LHCN-M2 (cell line): ENCODE measurements around the gene HERC4. TPM values are rescaled to one million over a fixed set of nuclear protein-coding genes. Genes with fewer than 3 reads are reported as not detected.
"Not testable (repeated sequence)": the region's sequence is repeated elsewhere in the genome, so short reads cannot be mapped to it uniquely, and the experiment has no call there.

Experiments used
- DNase-seq: peaks from one replicate; pipeline ENCODE4 v3.0.0-alpha.2; 2012; ENCODE audit warnings: low read depth
- total RNA-seq: library from RNA; depleted of rRNA; stranded (reverse); fragments of >200 nt; gene quantifications from 2 replicates; pipeline ENCODE4 v1.2.3, GENCODE V29; 2014

HERC4 gene
- total RNA-seq, 1 experiment from 2014 or later = 82.8 TPM

DNA sequence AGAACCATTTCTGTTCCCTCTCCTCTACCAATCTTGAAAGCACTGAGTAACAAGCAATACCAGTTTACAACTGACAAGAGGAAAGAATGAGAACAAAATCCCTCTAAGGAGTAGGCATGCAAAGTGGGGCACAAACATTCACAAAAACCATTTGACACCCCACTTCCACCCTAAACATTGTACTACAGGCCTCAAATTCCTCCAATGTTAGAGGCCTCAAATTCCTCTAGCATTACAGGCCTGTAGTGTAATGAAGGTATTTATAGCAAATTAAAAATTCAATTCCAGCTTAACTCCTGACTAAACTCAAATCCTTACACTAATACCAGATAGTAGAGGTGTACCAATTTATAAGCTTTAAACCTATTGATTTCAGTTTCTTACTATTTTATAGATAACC, 105.2 kb downstream of the HERC4 start:
- DNase-seq = no peak

DNA sequence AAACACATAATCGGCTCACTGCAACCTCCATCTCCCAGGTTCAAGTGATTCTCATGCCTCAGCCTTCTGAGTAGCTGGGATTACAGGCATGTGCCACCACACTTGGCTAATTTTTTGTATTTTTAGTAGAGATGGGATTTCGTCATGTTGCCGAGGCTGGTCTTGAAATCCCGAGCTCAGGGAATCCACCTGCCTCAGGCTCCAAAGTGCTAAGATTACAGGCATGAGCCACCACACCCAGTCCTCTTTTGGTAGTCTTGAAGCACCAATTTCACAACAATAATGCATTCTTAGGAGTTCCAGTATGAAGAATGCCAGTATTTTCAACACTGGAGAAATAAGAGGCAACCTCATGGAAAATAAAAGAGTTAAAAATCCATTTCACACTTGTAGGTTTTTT, 109.0 kb downstream of the HERC4 start:
- DNase-seq = not testable (repeated sequence)

DNA sequence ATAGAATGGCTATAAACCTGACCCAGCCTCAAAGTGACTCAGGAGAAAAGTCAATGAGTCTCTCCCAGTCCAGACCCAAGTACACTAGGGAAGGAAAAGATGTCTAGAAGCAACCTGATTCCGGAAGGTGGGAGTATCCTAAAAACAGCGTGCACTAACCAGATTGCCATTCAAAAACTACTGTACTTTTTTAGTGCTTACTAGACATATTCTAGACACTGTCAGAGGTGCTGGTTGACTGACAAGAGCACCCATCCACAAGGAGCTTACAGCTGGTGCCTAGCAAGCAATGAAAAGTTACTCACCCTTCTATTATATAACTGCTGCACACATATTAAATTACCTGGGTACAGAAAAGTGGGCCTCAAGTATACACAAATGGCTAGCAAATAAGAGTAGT, 109.6 kb downstream of the HERC4 start:
- no peak for DNase-seq

DNA sequence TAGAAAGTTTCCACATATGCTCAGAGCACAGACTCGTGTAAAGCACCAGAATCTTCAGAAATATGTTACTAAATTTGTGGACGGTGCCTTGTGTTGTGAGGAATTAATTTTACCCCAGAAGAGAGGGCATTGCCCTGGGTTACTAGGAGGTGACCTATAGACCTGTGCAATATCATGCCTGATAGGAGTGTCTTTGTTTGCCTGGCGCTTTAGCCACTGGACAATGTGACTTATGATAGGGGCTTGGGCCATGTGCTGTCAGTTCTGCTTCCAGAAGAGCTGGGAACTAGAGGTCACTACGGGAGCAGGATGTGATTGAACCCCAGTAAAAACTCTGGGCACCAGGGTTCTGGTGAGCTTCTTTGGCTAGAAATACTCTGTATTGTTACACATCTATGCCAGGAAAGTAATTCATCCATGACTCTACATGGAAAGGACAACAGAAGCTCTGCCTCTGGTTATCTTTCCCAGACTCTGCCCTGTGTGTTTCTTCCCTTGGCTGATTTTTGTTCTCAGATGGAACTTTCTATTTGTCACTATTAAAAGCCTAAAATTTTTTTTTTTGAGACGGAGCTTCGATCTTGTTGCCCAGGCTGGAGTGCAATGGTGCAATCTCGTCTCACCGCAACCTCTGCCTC, 115.1 kb downstream of the HERC4 start:
- DNase-seq = no peak

DNA sequence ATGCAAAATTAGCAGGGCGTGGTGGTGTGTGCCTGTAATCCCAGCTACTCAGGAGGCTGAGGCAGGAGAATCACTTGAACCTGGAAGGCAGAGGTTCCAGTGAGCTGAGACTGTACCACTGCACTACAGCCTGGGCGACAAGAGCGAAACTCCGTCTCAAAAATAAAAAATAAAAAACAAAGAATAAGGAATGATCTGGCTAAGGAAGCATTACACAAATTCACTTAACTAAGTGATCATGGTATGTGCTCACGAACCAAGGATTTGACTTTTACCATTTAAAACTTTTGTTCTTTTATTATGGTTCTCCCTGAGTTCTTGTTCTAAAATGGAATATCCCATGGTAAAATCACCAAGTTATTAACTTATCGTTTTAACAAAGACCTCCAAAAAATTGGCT, 119.5 kb downstream of the HERC4 start:
- DNase-seq = no peak

DNA sequence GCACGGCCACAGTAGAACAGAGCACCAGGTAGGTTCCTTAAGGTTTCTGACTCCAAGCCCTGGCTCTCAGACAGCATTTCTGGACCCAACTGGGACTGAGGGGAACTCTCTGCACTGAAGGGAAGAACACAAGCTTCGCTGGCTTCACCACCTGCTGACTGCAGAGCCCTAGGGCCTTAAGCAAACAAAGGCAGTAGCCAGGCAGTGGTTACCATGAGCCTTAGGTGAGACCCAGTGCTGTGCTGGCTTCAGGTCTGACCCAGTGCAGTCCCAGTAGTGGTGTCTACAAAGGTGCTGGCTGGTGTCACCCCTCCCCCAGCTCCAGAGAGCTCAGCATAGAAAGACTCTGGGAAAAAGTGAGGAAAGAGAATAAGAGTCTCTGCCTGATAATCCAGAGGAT, 131.2 kb downstream of the HERC4 start:
- no peak for DNase-seq

DNA sequence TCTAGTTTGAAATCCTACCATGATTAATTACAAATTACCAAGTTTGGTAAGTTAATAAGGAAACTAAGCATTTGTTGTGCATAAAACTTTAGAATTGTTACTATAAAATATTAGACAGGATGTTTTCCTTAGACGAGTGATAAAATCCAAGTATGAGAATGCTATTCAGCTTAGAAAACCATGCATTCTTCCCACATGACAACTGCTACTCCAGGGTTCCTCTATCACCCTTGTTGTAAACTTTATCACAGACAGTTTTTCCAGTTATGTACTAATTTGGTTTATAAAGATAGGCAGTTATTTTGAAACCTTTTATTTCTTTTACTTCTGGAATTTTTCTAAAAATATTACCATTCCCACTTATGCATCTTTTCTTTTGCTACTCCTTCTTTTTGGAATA, 138.7 kb downstream of the HERC4 start:
- no peak for DNase-seq

DNA sequence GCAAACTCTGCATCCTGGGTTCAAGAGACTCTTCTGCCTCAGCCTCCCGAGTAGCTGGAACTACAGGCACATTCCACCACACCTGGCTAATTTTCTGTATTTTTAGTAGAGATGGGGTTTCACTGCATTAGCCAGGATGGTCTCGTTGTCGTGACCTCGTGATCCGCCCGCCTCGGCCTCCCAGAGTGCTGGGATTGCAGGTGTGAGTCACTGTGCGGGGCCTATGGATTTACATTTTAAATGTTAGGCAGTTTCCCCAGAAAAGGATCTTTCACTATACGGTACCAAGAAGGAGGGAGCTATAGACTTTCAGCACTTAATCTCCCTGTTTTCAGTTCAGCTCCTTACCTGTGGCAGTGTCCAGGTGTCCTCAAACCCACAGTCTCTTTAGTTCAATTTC, 139.9 kb downstream of the HERC4 start:
- no peak for DNase-seq

DNA sequence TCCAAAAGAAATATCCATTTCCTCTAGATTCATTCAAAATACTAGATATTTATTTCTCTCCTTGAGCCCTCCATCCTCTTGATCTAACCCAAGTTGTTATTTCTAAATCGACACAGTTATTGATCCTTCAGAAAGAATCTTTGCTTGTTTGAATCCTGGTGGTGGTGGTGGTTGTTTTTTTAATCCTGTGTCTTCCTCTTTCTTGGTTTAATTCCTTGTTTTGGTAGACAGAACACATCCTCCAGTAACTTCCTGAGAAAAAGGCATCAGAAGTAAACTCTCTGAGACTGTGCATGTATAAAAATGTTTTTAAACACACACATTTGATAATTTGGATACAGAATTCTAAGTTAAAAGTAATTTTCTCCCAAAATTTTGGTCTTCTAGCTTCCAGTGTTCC, 140.7 kb downstream of the HERC4 start:
- no peak for DNase-seq

DNA sequence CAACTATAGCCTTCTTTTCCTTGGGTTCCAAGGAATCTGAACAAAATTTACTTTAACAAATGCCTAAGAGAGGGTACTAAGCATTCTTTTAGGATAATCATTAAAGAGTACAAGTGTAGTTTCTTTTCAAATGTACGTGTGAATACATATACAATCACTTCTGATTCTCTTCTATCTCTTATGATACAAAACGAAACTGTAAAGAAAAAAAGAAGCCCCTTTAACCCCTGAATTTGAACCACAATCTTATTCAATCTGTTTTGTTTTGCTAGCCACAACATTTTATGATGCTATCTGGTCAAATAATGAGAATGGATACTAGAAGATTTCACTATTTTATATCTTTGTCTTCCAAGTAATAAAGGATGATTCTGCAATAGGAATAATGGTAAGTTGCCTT, 141.9 kb downstream of the HERC4 start:
- no peak for DNase-seq

DNA sequence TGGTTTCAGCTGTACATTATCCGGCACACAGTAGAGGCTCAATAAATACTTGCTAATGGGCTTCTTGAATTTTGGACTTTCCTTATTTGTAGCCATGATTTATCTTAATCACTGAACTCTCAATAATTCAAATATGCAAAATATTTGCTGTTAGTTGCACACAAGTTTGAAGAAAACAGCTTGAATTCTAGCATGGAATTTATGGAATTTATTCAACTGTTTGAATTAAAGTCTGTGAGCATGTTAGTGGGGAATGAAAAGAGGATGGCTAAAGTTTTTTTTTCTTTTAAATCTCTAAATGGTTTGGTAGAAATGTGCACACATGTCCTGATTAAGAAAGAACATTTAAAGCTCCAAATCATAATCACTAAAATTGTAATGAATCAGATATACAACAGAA, 148.1 kb downstream of the HERC4 start:
- DNase-seq = no peak

DNA sequence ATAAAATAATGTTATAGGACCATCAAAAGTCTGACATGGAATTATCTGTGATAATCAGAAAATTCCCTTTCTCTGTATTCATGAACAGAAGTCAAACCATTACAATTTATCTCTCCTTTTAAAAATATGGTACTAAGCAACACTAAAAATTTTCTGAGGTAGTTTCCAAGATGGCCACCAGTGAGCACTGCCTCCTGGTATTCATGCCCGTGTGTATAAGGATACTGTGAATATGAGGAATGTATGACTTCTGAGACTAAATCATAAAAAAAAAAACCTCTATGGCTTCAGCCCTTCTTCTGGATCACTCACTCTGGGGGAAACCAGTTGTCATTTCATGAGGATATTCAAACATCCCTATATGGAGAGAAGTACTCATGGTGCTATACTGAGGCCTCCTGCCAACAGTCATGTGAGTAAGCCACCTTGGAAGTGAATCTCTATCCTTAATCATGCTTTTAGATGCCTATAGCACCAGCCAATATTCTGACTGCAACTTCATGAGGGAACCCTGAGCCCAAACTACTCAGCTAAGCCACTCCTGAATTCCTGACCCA, 149.6 kb downstream of the HERC4 start:
- DNase-seq = peak; percentile 41

DNA sequence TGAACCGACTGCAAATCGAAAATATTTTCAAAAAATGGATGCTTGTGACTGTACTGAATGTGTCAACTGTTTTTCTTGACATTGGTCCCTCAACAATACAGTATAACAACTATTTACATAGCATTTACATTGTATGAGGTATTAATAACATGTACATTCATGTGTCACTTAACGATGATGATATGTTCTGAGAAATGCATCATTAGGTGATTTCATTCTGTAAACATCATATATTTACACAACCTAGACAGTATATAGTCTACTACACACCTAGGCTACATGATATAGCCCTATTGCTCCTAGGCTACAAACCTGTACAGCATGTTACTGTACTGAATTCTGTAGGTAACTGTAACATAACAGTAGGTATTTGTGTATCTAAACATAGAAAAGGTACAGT, 150.9 kb downstream of the HERC4 start:
- DNase-seq = no peak

DNA sequence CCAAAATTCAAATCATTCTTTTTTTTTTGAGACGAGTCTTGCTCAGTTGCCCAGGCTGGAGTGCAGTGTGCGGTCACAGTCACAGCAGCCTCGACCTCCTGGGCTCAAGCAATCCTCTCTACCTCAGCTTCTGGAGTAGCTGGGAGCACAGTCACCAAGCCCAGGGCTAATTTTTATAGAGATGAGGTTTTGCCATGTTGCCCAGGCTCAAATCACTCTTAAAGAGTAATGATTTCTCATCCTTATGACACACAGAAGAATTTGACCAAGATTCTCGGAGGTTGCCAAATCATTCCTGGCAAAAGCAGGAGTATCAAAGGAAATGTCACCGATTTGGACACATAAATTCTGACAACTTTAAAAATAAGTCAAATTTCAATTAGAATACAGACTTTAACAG, 151.5 kb downstream of the HERC4 start:
- peak; percentile 32 for DNase-seq

DNA sequence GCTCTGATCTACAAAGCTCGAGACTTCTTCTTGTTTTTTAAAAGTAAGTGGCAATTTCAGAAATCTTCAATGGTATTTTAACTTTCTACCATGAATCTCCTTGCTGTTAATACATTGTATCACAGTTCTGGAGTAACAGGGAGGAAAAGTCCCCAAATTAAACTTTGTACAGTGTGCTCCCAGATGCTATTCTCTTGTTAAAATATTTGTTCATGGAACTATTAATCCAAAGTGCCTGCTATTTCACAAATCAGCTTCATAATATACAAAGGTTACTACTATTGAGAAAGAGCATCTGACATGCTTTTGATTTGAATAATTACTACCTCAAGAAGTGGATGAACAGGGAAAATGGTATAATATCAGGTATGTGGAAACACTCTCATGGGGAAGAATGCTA, 154.0 kb downstream of the HERC4 start:
- no peak for DNase-seq

DNA sequence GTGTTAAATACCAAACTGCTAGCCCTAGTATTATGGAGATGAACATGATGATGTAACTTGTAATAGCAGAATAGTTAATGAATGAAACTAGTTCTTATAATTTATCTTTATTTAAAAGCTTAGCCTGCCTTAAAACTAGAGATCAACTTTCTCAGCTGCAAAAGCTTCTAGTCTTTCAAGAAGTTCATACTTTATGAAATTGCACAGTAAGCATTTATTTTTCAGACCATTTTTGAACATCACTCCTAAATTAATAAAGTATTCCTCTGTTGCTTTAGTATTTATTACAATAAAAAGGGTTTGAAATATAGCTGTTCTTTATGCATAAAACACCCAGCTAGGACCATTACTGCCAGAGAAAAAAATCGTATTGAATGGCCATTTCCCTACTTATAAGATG, 157.4 kb downstream of the HERC4 start:
- no peak for DNase-seq

DNA sequence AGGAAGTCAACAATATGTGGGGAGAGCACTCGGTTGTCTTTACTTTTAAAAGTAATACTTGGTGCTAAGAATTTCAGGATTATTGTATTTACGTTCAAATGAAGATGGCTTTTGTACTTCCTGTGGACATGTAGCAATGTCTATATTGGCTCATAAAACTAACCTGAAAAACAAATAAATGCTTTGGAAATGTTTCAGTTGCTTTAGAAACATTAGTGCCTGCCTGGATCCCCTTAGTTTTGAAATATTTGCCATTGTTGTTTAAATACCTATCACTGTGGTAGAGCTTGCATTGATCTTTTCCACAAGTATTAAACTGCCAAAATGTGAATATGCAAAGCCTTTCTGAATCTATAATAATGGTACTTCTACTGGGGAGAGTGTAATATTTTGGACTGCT, 157.9 kb downstream of the HERC4 start:
- no peak for DNase-seq

DNA sequence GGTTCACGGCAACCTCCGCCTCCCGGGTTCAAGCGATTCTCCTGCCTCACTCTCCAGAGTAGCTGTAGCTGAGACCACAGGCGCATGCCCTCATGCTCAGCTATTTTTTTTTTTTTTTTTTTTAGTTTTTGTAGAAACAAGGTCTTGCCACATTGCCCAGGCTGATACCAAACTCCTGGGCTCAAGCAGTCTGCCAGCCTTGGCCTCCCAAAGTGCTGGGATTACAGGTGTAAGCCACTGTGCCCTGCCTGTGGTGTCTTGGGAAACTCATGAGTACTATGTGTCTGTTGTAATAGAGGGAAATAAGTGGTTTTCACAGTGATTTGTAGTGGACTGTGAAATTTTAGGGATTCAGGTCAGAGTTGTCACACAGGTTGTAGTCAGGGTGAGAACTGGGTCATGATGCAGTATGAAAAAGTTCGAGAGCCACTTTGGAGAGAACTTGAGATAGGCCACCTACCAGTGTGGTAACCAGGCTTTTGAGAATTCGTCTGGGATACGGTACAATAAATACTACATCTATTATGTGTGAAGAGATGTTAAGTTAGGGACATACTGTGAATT, 160.2 kb downstream of the HERC4 start:
- DNase-seq = no peak

DNA sequence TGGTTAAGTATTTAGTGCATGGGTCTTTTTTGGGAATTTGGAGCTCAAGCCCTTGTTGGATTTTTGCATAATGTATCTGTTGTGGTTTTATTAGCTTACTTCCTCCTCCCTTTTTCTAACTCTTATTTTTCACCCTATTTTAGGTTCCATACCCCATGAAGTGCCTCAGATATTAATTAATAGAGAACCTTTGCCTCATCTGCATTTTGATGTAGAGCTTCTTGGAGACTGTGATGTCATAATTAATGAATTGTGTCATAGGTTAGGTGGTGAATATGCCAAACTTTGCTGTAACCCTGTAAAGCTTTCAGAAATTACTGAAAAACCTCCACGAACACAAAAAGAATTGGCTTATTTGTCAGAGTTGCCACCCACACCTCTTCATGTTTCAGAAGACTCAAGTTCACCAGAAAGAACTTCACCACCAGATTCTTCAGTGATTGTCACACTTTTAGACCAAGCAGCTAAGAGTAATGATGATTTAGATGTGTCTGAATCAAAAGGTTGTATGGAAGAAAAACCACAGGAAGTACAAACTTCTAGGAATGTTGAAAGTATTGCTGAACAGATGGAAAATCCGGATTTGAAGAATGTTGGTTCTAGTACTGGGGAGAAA, 162.6 kb downstream of the HERC4 start:
- DNase-seq = peak; percentile 48

DNA sequence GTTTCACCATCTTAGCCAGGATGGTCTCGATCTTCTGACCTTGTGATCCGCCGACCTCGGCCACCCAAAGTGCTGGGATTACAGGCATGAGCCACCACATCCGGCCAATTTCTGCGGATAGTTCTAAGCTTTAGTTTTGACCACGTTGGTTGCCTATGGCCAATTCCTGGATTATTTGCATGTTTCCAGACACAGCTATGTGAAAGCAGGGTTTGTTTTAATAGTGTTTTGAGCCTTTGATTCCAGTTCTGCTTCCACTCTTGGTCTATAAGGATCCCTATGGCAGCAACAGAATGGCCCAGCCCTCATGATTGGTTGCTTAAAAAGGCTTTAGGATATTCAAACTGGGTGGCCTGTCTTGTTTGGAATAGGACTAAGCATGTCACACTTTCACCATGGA, 171.5 kb downstream of the HERC4 start:
- DNase-seq = no peak

DNA sequence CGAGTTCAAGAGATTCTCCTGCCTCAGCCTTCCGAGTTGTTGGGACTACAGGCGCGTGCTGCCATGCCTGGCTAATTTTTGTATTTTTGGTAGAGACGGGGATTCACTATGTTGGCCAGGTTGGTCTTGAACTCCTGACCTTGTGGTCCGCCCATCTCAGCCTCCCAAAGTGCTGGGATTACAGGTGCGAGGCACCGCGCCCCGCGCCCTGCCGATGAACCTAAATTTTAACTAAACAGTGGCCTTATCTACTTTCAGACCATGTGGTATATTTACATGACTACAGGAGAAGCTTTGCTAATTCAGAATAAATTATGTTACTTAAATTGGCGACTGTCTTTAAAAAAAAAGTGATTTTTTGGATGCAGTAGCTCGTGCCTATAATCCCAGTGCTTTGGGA, 181.4 kb downstream of the HERC4 start:
- no peak for DNase-seq

DNA sequence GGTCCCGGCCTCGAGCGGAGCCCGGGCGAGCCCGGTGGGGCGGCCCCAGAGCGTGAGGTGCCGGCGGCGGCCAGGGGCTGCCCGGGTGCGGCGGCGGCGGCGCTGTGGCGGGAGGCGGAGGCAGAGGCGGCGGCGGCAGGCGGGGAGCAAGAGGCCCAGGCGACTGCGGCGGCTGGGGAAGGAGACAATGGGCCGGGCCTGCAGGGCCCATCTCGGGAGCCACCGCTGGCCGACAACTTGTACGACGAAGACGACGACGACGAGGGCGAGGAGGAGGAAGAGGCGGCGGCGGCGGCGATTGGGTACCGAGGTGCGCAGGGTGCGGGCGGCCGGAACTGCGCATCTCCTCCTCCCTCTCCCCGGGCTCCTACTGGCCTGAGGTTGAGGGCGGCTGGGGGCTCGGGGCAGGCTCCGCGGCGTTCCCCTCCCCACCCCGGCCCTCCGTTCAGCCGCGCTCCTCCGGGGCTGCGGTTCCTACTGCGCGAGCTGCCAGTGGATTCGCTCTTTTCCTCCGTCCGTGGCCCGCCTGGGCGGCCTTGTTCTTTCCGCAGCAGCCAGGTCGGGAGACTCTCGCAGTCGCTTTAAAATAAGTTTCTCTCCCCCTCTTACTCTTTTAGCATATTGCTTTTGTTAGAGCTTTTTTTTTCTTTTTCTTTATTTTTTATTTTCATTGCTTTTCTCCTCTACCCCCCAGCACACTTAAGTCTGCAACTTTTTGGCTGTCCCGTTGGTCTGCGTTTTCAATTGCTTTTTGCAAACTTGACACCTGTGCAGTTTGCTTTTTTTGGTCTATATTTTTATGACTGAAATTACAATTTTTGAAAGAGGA, 190.0 kb downstream of the HERC4 start:
- DNase-seq = peak; percentile 79
